GM12872 (cell line): ENCODE results near the gene RAB7B.

ENCODE experiments used
- TF ChIP-seq, protein P1 (sequence below): IDR thresholded peaks from 3 replicates; pipeline ENCODE4 v1.5.1; 2011; ENCODE audit warnings: low read depth, mild to moderate bottlenecking, low read length, moderate library complexity; ENCODE audit not compliant: insufficient read depth

RAB7B gene

DNA sequence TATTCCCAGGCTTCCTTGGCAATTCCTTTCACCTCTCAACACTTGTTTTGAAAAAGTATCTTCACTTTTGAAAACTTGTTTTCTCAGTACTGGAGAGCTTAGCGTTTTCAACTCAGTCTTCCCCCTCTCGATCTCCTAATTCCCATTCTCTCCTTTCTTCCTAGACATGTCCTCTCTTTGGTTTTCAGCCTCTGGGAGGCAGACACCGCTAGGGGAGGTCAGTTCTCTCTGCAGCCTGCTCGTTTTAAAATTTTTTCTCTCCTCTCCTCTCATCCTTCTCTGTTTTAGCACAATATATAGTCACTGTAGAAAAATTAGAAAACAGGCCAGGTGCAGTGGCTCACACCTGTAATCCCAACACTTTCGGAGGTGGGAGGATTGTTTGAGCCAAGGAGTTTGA lies 37.1 kb upstream of the RAB7B start:
- TF ChIP-seq, protein P1, sequence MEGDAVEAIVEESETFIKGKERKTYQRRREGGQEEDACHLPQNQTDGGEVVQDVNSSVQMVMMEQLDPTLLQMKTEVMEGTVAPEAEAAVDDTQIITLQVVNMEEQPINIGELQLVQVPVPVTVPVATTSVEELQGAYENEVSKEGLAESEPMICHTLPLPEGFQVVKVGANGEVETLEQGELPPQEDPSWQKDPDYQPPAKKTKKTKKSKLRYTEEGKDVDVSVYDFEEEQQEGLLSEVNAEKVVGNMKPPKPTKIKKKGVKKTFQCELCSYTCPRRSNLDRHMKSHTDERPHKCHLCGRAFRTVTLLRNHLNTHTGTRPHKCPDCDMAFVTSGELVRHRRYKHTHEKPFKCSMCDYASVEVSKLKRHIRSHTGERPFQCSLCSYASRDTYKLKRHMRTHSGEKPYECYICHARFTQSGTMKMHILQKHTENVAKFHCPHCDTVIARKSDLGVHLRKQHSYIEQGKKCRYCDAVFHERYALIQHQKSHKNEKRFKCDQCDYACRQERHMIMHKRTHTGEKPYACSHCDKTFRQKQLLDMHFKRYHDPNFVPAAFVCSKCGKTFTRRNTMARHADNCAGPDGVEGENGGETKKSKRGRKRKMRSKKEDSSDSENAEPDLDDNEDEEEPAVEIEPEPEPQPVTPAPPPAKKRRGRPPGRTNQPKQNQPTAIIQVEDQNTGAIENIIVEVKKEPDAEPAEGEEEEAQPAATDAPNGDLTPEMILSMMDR: no peak

DNA sequence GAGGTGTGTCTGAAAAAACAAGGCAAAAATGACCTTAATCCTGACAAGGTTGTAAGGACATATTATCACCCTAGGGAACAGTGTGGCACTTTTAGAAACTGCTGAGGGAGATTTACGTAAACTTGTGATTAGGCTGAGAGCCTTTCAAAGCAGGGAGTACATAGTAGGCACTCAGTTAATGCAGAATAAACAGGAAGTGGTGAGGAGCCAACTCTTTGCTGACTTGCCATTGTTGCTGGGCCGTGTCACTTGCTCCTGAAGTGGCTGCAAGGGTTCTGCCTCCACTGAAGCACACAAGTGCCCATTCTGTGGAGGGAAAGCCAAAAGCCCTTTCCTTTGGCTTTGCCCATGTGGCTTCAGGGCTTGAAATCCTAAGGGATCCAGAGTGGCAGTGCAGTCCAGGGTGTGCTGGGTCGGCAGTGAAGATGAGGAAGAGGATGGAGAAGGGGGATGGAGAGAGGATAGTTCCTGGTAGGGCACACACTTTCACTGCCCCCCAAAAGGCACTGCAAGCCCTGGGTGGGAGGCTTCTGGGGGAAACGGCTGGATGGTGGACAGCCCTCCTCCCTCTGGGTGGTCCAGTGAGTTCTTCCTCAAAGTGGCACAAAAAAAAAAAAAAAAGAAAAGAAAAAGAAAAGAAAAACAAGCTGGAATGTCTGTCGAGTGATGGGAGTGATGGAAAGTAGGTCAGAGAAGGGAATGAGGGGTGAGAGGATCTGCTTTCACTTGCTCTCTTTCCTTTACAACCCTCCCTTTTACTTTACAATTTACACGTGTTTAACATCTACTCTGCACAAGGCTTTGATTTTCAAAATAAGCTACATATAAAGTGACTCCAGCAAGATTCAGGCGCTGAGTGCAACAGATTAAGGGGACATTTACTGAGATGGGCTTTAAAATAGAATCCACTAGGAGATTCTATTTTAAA lies 36.1 kb upstream of the RAB7B start:
- TF ChIP-seq, protein P1: no peak

DNA sequence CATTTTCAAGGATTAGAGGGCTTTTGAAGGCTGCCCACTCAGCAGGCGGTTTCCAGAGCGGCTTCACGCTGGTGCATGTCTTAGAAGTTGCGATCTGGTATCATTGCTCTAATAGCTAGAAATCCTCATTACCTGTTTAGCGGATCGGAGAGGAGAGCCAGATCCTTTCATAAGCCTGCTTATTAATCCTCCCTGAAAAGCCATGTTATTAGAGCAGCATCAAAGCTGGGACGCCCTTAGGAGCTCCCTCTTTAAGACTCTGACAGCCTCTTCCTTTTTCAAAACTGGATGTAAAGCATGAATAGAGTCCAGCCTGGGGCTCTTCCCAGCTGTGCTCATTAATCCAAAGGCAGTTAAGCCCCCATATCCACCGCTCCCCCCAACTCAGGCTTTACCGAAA lies 34.4 kb upstream of the RAB7B start:
- TF ChIP-seq, protein P1: no peak

DNA sequence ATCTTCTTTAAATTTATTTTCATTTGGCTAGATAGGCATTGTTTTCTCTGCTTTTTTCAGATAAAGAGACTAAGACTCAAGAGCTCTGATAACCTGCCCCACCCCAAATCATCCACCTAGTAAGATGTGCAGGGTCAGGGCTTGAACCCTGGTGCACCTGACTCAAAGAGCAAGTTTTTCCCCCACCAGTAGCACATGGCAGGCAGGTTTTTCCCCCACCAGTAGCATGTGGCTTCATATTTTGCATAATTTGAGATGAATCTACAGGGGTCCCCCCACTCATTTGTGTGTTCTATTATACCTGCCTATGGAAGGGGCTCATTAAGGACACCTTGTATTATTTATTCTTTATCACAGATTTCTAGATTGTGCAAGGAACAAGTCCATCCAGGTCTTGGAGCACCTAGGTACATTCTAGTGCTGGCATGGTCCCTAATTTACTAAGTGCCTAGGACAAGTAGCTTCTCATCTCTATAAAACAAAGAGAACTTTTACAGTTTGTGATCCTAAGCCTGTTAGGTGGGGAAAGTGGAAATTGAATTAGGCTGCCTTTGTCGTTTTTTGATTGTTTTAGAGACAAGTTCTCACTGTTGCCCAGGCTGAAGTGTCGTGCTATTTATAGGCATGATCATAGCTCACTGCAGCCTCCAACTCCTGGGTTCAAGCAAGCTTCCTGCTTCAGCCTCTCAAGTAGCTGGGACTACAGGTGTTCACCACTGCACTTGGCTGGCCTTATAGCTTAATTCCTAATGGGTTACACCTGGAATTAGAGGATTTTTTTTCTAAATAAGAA lies 33.7 kb upstream of the RAB7B start:
- TF ChIP-seq, protein P1: no peak

DNA sequence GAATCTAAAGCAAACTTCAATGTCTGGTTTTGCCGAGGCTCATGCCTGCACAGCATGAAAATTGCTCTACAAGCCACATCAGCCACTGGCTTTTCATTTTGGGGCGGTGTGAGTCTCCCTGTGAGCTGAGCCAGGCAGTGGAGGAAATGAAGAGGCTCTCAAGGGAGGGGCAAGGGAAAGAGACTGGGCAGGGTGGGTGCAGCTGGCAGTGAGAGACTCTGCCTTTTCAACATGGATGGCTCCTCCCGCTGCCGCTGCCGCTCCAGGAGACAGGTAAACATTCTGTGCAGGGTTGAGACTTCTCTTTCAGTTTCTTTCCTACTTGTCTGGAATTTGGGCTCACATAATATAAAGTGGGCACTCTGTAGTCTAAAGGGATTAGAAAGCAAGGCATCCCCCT lies 31.8 kb upstream of the RAB7B start:
- TF ChIP-seq, protein P1: no peak

DNA sequence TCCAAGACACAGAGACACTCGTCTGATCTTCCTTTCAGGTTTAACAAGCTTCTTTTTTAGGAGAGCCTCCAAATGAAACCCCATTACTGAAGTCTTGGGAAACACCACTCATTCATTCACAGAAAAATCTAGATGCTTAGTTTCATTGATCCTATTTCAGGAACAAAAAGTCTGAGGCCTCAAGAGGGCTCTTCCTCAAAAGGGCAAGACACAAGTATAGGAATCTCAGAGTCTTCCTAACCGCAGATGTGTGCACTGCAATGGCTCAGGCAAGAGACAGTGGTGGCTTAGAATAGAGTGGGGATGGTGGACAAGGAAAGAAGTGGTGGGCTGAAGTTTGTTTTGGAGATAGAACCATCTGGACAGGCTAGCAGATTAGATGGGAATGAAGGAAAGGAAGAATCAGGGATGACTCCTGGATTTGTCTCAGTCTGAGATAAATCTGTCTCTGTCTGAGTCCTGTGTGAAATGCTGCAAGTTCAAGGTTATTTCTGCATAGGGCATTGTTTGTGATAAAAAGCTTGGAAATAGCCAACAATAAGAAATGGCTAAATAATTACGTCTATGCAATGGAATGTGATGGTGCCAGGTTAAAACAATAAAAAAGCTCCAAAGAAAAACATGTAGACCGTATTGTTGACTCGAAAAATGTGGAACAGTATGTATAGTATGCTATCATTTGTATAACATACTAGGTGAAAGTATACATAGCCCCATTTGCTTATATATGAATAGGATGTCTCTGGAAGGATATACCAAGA lies 29.4 kb upstream of the RAB7B start:
- TF ChIP-seq, protein P1: no peak

DNA sequence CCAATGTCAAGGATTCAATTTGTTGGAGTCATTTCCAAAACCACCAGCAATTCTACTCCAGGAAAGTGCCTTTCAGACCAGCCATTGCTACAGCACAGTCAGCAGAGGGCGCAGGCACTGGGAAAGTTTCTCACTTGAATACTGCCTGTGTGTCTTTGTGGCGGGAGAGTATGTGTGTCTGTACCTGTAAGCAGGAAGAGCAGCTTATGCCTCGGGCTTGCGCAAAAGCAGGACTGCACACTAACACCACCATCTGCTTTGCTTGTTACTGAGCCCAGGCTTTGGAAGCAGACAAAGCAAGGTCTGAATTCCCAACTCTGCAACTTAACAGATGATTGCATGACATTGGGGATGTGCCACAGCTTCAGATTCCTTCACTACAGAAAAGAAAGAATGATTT lies 27.5 kb upstream of the RAB7B start:
- TF ChIP-seq, protein P1: peak; percentile 97
